Calu3 (cell line): ENCODE results near the gene GDF2. TPM values are rescaled to one million over a fixed set of nuclear protein-coding genes. Genes with fewer than 3 reads are reported as not detected.

Experiments used
- BruUV-seq: library from RNA; stranded (reverse); fragments of 400-500 nt; replicated peaks from 2 replicates; lab custom pipeline; 2021; lab: Mats Ljungman, UMichigan
- CTCF ChIA-PET: fragments of 300-600 bp; sonication (Branson Sonifier 250); formaldehyde crosslinking; loops from one replicate; lab custom pipeline; 2022; ENCODE audit warnings: antibody characterized with exemption; lab: Charles Lee
- DNase-seq: peaks from one replicate; pipeline ENCODE4 v3.0.0; 2022
- H3K27ac Mint-ChIP-seq: one replicate; pipeline ENCODE4 v1.8.0; 2022; ENCODE audit warnings: mixed read lengths; ENCODE audit not compliant: unreplicated experiment
- H3K27me3 Mint-ChIP-seq: one replicate; pipeline ENCODE4 v1.8.0; 2022; ENCODE audit warnings: mixed read lengths; ENCODE audit not compliant: unreplicated experiment
- H3K36me3 Mint-ChIP-seq: one replicate; pipeline ENCODE4 v1.8.0; 2022; ENCODE audit warnings: mild to moderate bottlenecking, moderate library complexity, mixed read lengths; ENCODE audit not compliant: insufficient read depth, unreplicated experiment
- H3K4me1 Mint-ChIP-seq: one replicate; pipeline ENCODE4 v1.8.0; 2022; ENCODE audit warnings: mild to moderate bottlenecking, low read depth, mixed read lengths; ENCODE audit not compliant: unreplicated experiment
- H3K4me3 Mint-ChIP-seq: one replicate; pipeline ENCODE4 v1.8.0; 2022; ENCODE audit warnings: mild to moderate bottlenecking, low read depth, moderate library complexity, mixed read lengths; ENCODE audit not compliant: unreplicated experiment
- H3K9me3 Mint-ChIP-seq: one replicate; pipeline ENCODE4 v1.8.0; 2022; ENCODE audit warnings: low read depth, mixed read lengths; ENCODE audit not compliant: unreplicated experiment
- intact Hi-C: fragments of 100-400 bp; cut with micrococcal nuclease; formaldehyde crosslinking; loops from one replicate; pipeline ENCODE4 v1.10.0; 2022; ENCODE audit not compliant: unreplicated experiment
- total RNA-seq: library from RNA; stranded (reverse); gene quantifications from 2 replicates; pipeline ENCODE4 v1.2.3, GENCODE V29; 2022
- TF ChIP-seq, protein P1 (sequence below): fragments of 200-600 bp; IDR thresholded peaks from one replicate; pipeline ENCODE4 v1.8.0; 2022; ENCODE audit warnings: antibody characterized with exemption; ENCODE audit not compliant: unreplicated experiment

GDF2 gene
- total RNA-seq, 1 experiment from 2014 or later: not detected

- TF ChIP-seq, protein P1, sequence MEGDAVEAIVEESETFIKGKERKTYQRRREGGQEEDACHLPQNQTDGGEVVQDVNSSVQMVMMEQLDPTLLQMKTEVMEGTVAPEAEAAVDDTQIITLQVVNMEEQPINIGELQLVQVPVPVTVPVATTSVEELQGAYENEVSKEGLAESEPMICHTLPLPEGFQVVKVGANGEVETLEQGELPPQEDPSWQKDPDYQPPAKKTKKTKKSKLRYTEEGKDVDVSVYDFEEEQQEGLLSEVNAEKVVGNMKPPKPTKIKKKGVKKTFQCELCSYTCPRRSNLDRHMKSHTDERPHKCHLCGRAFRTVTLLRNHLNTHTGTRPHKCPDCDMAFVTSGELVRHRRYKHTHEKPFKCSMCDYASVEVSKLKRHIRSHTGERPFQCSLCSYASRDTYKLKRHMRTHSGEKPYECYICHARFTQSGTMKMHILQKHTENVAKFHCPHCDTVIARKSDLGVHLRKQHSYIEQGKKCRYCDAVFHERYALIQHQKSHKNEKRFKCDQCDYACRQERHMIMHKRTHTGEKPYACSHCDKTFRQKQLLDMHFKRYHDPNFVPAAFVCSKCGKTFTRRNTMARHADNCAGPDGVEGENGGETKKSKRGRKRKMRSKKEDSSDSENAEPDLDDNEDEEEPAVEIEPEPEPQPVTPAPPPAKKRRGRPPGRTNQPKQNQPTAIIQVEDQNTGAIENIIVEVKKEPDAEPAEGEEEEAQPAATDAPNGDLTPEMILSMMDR: no peak
- no peaks in the 10 kb centered on the region for H3K36me3 Mint-ChIP-seq
- intact Hi-C loops: no loop called here
- CTCF ChIA-PET: no interaction called here
- no peaks in the 10 kb centered on the region for H3K4me1 Mint-ChIP-seq
- peaks cover 96% of the 10 kb centered on the region for H3K27me3 Mint-ChIP-seq
- no peak overlapping the region for H3K27ac Mint-ChIP-seq
- no peak for DNase-seq
- BruUV-seq: no TSS peak
- H3K9me3 Mint-ChIP-seq: no peaks in the 10 kb centered on the region
- no peak overlapping the region for H3K4me3 Mint-ChIP-seq
These were observed 30.6 kb upstream of the GDF2 start for GRCh38 chr10:47291682-47292081.

DNA sequence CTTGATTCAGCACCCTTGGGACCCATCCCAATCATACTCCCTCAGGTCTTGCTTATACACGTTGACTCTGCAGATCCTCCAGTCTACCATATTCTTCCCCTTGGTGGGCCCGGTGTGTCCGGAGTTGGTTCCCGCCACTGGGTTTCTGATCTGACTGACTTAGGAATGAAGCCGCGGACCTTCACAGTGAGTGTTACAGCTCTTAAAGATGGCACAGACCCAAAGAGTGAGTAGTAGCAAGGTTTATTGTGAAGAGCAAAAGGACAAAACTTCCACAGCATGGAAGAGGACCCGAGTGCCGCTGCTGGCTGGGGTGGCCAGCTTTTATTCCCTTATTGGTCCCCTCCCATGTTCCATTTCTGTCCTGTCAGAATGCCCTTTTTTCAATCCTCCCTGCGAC lies 28.2 kb upstream of the GDF2 start:
- Mint-ChIP-seq H3K27ac (no peak overlapping the region), H3K4me3 (no peak overlapping the region), H3K4me1 (no peaks in the 10 kb centered on the region), H3K9me3 (no peaks in the 10 kb centered on the region), H3K36me3 (no peaks in the 10 kb centered on the region), H3K27me3 (peaks cover 92% of the 10 kb centered on the region)
- intact Hi-C loops: no loop called here
- CTCF ChIA-PET: no interaction called here
- DNase-seq: no peak
- TF ChIP-seq, protein P1: no peak
- BruUV-seq: no TSS peak

DNA sequence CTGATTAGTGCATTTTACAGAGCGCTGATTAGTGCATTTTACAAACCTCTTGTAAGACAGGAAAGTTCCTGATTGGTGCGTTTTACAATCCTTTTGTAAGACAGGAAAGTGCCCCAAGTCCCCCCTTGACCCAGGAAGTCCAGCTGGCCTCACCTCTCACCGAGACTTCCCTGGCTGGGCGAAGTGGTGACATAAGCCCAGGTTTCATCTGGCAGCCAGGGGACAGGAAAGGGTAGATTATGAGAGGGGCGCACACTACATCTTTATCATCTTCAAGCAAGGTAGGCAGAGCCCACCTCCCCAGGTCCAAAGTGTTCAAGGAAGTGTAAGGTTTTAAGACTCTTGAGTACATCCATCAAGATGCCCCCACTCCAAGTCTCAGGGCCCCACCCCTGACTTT lies 27.8 kb upstream of the GDF2 start:
- BruUV-seq: no TSS peak
- Mint-ChIP-seq H3K9me3 (no peaks in the 10 kb centered on the region), H3K4me3 (no peak overlapping the region), H3K27ac (no peak overlapping the region), H3K36me3 (no peaks in the 10 kb centered on the region), H3K4me1 (no peaks in the 10 kb centered on the region), H3K27me3 (peaks cover 88% of the 10 kb centered on the region)
- intact Hi-C loops: no loop called here
- TF ChIP-seq, protein P1: no peak
- CTCF ChIA-PET: no interaction called here
- no peak for DNase-seq

GRCh38 chr10:47295411-47295810 lies 26.8 kb upstream of the GDF2 start:
- peaks cover 81% of the 10 kb centered on the region for H3K27me3 Mint-ChIP-seq
- no peak for DNase-seq
- intact Hi-C loops: no loop called here
- no peaks in the 10 kb centered on the region for H3K36me3 Mint-ChIP-seq
- H3K4me1 Mint-ChIP-seq: no peaks in the 10 kb centered on the region
- no peaks in the 10 kb centered on the region for H3K9me3 Mint-ChIP-seq
- H3K4me3 Mint-ChIP-seq: no peak overlapping the region
- H3K27ac Mint-ChIP-seq: no peak overlapping the region
- BruUV-seq: no TSS peak
- TF ChIP-seq, protein P1: no peak
- CTCF ChIA-PET: no interaction called here
